Hepatocyte (in vitro differentiated cells): Measurements from ENCODE around the gene NFKBIA. TPM values are rescaled to one million over a fixed set of nuclear protein-coding genes. Genes with fewer than 3 reads are reported as not detected.

ENCODE experiments used
- DNase-seq: peaks from one replicate; pipeline ENCODE4 v3.0.0-alpha.2; 2016; ENCODE audit warnings: low spot score
- H2AFZ ChIP-seq: fragments of 200-600 bp; sonication (generic); 2 replicates; pipeline ENCODE4 v1.6.0; 2016; ENCODE audit warnings: antibody characterized with exemption, mild to moderate bottlenecking
- H3K27ac ChIP-seq: fragments of 200-600 bp; sonication (generic); 2 replicates; pipeline ENCODE4 v1.5.1; 2016; ENCODE audit warnings: mild to moderate bottlenecking
- H3K27me3 ChIP-seq: fragments of 200-600 bp; sonication (generic); 2 replicates; pipeline ENCODE4 v1.6.1; 2016
- H3K36me3 ChIP-seq: fragments of 200-600 bp; sonication (generic); replicated peaks from 2 replicates; pipeline ENCODE4 v1.5.1; 2016; ENCODE audit warnings: low read depth; ENCODE audit not compliant: insufficient read depth
- H3K4me1 ChIP-seq: fragments of 200-600 bp; sonication (generic); 2 replicates; pipeline ENCODE4 v1.5.1; 2016; ENCODE audit warnings: mild to moderate bottlenecking, moderate library complexity; ENCODE audit not compliant: insufficient read depth
- H3K4me2 ChIP-seq: fragments of 200-600 bp; sonication (generic); 2 replicates; pipeline ENCODE4 v1.6.0; 2016
- H3K4me3 ChIP-seq: fragments of 200-600 bp; sonication (generic); 2 replicates; pipeline ENCODE4 v1.5.1; 2016; ENCODE audit warnings: mild to moderate bottlenecking
- H3K79me2 ChIP-seq: fragments of 200-600 bp; sonication (generic); 2 replicates; pipeline ENCODE4 v1.6.0; 2017; ENCODE audit warnings: mild to moderate bottlenecking
- H3K9me2 ChIP-seq: fragments of 200-600 bp; sonication (generic); replicated peaks from 2 replicates; pipeline ENCODE4 v1.6.0; 2017; ENCODE audit warnings: mild to moderate bottlenecking; ENCODE audit not compliant: insufficient read depth
- H3K9me3 ChIP-seq: fragments of 200-600 bp; sonication (generic); 2 replicates; pipeline ENCODE4 v1.5.1; 2016; ENCODE audit warnings: low read depth, mild to moderate bottlenecking
- H4K20me1 ChIP-seq: fragments of 200-600 bp; sonication (generic); 2 replicates; pipeline ENCODE4 v1.6.0; 2016; ENCODE audit warnings: mild to moderate bottlenecking; ENCODE audit not compliant: insufficient read depth, poor library complexity, severe bottlenecking
- CTCF ChIP-seq: fragments of 200-600 bp; sonication (generic); IDR thresholded peaks from 2 replicates; pipeline ENCODE4 v1.5.1; 2016; ENCODE audit warnings: antibody characterized with exemption, mild to moderate bottlenecking; ENCODE audit not compliant: poor library complexity
- EZH2 ChIP-seq: fragments of 200-600 bp; sonication (generic); IDR thresholded peaks from 2 replicates; pipeline ENCODE4 v1.6.1; 2016; ENCODE audit warnings: antibody characterized with exemption, mild to moderate bottlenecking, borderline replicate concordance
- EZH2phosphoT487 ChIP-seq: fragments of 200-600 bp; sonication (generic); IDR thresholded peaks from one replicate; pipeline ENCODE4 v1.6.1; 2018; ENCODE audit warnings: antibody characterized with exemption, mild to moderate bottlenecking, low read depth, moderate library complexity; ENCODE audit not compliant: unreplicated experiment, severe bottlenecking
- WGBS: methylation state at CpG from one replicate; pipeline ENCODE4 v1.1.6; 2016; ENCODE audit warnings: low lambda C conversion rate; ENCODE audit errors: missing lambda C conversion rate; 5-methylcytosine and 5-hydroxymethylcytosine counted together
- polyA plus RNA-seq: library from polyadenylated mRNA; unstranded; fragments of >200 nt; fragmentation: Nextera tagmentation; extraction: Ambion mirVana; gene quantifications from 2 replicates; pipeline ENCODE4 v1.2.1, GENCODE V29; 2016
- total RNA-seq: library from RNA; depleted of rRNA; stranded (reverse); fragments of >200 nt; gene quantifications from 2 replicates; pipeline ENCODE4 v1.2.3, GENCODE V29; 2014

The NFKBIA gene
- total and polyA plus RNA-seq, 2 experiments from 2014 or later: 252 to 345 TPM

- H3K9me2 ChIP-seq: no peaks in the 10 kb centered on the region
- peak overlapping the region; percentile 59 for H3K4me3 ChIP-seq
- H3K9me3 ChIP-seq: no peaks in the 10 kb centered on the region
- peaks cover 38% of the 10 kb centered on the region for H3K79me2 ChIP-seq
- H3K4me1 ChIP-seq: peaks cover 42% of the 10 kb centered on the region
- H2AFZ ChIP-seq: no peak overlapping the region
- WGBS: 51% methylated on average over 7 of the region's 8 CpGs
- H3K4me2 ChIP-seq: peak overlapping the region; percentile 85
- H3K27ac ChIP-seq: peak overlapping the region; percentile 96
- peak; percentile 33 for DNase-seq
- H3K36me3 ChIP-seq: peaks cover 4% of the 10 kb centered on the region
- TF ChIP-seq CTCF (no peak), EZH2phosphoT487 (no peak), EZH2 (no peak)
- H4K20me1 ChIP-seq: peaks cover 25% of the 10 kb centered on the region
- H3K27me3 ChIP-seq: no peaks in the 10 kb centered on the region
These were observed 1.4 kb downstream of the NFKBIA start for GRCh38 chr14:35403114-35403602.

GRCh38 chr14:35402323-35403113, 2.0 kb downstream of the NFKBIA start:
- H3K9me2 ChIP-seq: no peaks in the 10 kb centered on the region
- H3K27ac ChIP-seq: peak overlapping the region; percentile 96
- 72% methylated on average over 14 of the region's 14 CpGs for WGBS
- peaks cover 38% of the 10 kb centered on the region for H3K79me2 ChIP-seq
- peaks cover 49% of the 10 kb centered on the region for H3K4me1 ChIP-seq
- no peak for DNase-seq
- no peaks in the 10 kb centered on the region for H3K9me3 ChIP-seq
- H3K36me3 ChIP-seq: peaks cover 4% of the 10 kb centered on the region
- TF ChIP-seq EZH2 (no peak), EZH2phosphoT487 (no peak), CTCF (no peak)
- peak overlapping the region; percentile 85 for H3K4me2 ChIP-seq
- H3K4me3 ChIP-seq: peak overlapping the region; percentile 59
- no peak overlapping the region for H2AFZ ChIP-seq
- no peaks in the 10 kb centered on the region for H3K27me3 ChIP-seq
- peaks cover 25% of the 10 kb centered on the region for H4K20me1 ChIP-seq

- 74% methylated on average over 14 of the region's 14 CpGs for WGBS
- Histone ChIP-seq H3K36me3 (peaks cover 4% of the 10 kb centered on the region), H3K4me1 (peaks cover 48% of the 10 kb centered on the region)
These were observed 2.9 kb downstream of the NFKBIA start for GRCh38 chr14:35401422-35402265.

More at GRCh38 chr14:35401422-35402265, 2.9 kb downstream of the NFKBIA start:
- H3K79me2 ChIP-seq: peaks cover 37% of the 10 kb centered on the region
- H3K4me3 ChIP-seq: peak overlapping the region; percentile 59
- peaks cover 25% of the 10 kb centered on the region for H4K20me1 ChIP-seq
- peak overlapping the region; percentile 85 for H3K4me2 ChIP-seq
- TF ChIP-seq EZH2 (no peak), CTCF (no peak), EZH2phosphoT487 (no peak)
- H3K27ac ChIP-seq: peak overlapping the region; percentile 96
- no peak overlapping the region for H2AFZ ChIP-seq
- no peak for DNase-seq
- H3K9me2 ChIP-seq: no peaks in the 10 kb centered on the region
- no peaks in the 10 kb centered on the region for H3K9me3 ChIP-seq
- no peaks in the 10 kb centered on the region for H3K27me3 ChIP-seq
